ENCODE data around the gene MAML3.

The MAML3 gene

DNA sequence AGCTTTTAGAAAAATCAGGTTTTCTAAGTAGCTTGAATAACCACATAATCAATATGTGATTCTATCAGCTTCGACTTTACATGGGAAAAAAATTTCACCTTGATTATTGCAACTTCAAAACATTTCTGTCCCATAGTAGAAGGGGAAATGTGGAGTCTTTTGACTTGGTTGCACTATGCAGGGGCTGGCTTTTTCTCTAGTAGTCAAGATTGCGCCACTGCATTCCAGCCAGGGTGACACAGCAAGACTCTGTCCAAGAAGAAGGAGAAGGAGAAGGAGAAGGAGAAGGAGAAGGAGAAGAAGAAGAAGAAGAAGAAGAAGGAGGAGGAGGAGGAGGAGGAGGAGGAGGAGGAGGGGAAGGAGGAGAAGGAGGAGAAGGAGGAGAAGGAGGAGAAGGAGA is 84.9 kb downstream of the MAML3 start:
- peak; percentile 41 for DNase-seq

DNA sequence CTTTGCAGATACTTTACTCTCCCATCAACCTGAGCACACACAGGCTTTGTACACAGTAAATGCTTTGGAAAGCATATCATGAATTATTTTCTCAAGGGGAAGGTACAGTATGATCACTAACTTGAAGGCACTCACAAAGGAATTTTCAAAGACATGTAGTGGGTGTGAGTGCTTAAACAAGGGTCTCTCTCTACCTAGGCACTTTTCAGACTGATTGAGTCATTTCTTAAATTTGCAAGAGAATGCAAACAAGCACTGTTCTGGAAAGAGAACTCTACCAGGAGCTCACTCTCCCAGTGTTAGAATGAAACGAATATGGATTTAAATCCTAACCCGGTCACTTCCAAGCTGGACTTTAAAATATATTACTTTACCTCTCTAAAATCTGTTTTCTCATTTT is 85.7 kb downstream of the MAML3 start:
- DNase-seq = no peak

DNA sequence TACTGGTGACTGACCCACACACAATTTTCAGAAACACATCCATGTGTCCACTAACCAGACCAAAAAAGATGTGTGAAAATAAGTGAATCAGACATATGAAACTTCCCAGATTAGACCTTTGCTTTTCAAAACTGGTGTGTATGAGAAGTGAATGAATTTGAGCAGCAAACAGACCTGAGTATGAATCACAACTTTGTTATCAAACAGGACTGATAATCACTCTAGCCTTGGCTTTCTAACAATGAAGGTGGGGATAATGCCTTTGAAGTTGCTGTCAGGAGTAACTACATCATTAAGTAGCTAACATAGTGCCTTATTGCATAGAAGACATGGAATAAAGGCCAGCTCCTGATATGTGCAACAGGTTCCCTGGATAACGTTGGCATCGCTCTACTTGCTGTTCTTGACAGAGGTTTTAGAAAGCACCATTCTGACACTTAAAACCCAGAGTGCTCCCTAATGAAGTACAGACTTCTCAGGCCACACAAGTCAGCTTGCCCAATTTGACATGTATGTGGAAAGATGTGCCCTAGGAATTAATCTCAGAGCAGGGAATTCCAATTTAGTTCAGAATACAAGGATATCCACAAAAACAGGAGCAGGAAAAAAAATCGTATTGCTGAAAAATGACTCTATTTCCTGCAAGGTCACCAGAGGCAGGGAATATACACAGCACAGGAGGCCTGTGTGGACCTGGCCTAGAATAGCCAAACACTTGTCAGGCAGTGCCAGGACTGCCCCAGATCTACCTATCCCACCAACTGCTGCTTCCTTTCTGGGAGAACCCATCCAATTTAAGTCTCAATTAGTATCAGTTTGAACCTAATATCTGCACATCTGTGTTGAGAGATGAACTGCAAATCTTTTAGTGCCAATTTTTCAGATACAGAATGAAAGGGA is 87.7 kb downstream of the MAML3 start:
- no peak for DNase-seq

DNA sequence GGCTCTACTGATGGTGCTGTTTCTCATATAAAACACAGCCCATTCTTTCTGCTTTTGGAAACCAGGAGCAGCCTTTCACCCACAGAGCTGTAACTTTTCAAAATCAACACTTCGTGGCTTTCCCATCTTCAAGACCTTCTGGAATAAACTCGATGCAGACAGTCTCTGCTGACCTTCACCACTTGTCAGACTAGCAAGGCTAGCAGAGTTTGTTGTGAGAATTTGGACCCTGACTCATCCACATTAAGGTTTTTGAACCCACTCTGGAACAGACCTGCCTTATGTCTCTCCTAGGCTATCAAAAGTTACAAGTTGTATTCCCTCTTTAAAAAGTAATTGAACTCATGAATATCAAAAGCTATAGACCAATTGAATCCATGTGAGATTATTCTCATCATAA is 88.6 kb downstream of the MAML3 start:
- no peak for DNase-seq

DNA sequence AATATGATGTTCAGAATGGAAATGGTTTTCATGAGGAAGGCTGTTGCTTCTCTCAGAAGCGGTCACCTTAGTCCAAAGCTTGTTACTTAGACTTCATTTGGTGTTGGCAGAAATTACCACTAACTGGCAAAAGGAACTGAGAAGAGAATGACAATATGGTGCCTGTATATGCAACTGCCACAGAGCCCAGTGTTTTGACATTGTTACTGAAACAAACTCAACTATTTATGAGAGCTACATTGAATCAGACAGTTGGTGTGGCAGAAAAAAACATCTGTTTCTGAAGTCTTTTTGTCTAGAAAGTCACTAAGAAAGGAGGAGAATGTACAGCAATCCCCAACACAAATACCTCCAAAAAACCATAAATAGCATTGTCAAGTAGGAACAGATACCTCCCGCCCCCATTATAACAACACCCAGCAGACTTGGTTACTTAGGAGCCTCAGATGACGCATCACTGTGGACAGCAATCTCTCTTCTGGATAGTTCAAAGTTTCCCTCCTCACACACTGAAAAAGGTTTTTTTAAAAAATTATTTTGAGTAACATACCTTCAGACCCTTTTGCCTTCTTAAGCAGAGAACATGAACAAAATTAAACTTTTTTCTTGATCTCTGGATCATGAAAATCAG is 92.2 kb downstream of the MAML3 start:
- no peak for DNase-seq

DNA sequence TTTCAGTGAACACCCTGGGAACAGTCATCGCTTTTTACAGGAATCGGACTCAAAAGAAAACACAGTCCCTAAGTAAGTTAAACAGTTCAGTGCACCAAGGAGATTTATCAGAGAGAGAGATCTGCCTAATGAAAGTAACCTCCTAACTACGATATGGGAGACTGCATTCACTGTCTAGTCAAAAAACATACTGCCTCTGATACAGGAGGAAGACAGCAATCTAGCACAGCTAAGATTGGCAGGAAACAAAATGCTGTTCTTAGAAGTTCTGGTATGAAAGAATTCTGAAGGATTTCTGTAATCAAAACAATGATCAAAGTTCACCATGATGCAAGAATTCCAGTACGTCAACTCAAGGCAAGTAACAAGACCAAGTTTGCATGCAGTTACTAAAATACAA is 92.8 kb downstream of the MAML3 start:
- DNase-seq = no peak

DNA sequence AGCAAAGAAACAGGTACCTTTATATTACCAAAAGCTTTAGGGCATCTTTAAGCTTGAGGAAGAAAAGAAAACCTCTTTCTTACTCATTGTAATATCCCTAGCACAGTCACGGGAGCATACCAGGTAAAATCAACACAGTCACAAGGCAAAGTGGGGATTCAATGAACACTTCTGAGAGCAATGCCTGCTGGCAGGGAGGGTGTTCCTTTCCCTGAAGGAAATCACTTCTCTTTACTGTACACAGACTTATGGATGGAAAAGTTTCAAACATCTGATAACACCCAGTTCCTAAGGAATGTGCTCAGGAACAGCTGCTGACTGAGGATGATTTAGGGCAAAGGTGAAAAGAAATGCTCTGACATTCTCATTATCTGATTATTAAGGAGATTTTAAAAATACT is 94.8 kb downstream of the MAML3 start:
- no peak for DNase-seq

DNA sequence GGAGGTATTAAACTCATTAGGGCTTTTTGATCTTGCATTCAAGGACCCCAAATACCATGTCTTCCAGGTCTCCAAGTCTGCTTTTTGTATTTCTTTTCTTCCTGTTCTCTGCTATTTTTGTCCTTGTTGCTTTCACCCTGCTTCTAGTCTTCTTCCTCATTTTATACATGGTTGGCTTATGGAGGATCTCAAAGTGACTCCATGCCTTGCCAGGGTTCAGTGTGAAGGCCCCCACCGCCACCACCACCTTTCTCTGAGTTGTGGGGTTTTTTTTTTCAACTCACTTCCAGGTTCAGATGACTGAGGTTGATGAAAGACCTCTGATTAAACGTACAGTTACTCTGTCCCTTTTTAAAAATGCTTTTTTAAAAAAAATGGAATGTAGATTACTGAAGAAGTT is 96.3 kb downstream of the MAML3 start:
- peak; percentile 64 for DNase-seq

DNA sequence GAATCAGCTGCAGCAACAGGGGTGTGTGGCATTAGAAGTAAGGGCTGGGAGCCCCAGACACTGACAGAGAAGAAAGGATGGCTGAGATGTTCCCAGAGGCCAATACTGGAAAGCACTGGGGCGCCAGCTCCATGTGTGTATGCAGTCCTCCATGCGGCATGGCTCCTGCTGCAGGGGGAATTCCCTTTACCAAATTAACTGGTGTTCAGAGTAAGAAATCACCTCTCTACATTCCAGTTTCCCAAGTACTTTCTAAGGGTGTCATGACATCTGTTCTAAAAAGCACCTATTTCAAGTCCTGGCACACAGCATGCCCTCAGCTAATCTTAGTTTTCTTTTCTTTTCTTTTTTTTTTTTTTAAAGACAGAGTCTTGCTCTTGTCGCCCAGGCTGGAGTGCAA is 98.0 kb downstream of the MAML3 start:
- no peak for DNase-seq

DNA sequence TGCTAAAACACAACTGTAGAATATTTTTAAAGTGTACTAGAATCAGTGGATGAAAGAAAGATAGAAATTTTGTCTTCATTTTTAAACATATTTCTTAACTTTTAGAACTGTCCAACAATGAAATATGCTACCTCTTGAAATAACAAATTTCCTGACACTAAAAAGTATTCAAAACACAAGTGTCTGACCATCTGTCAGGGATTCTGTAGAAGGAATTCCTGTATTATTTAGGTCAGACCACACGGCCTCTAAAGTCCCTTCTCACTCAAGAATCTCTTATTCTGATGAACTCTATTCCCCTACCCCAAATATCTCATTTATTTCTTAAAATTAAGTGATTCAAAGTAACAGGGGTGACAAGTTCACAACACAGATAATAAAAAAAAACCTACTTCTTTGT is 99.1 kb downstream of the MAML3 start:
- DNase-seq = no peak

DNA sequence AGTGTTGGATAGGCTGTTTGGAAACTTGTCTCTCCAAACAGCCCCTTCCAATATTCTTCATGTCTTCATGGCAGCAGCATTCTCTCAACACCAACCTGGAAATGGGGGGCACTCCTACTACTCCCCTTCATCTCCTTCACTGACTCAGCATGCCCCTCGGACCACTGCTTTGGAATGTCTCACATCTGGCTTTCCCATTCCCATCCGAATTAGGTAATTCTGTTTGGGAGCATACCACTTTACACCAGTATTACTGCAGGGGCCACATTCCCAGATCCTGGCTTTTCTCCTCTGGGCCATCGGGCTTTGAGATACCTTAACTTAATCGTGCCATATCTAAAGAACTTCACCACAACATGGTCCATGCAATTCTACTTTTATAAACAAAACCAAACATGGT is 100.8 kb downstream of the MAML3 start:
- no peak for DNase-seq

DNA sequence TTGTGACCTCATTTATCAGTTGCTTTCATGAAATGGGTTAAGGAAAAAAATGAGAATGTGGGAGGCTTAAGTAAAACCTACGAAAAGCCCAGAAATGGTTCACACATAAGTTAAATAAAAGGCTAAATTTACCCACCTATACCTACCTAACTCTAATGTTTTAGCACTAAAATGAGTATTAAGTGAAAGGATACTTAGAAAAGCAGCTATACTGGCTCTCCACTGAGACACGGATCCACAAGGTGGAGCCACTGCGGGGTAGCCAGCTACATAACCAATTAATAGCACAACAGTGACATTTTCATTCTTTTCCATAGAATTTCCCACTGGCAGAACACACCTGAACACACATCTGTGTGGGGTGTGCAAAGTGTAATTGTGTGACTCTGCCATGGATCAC is 101.9 kb downstream of the MAML3 start:
- peak; percentile 83 for DNase-seq

DNA sequence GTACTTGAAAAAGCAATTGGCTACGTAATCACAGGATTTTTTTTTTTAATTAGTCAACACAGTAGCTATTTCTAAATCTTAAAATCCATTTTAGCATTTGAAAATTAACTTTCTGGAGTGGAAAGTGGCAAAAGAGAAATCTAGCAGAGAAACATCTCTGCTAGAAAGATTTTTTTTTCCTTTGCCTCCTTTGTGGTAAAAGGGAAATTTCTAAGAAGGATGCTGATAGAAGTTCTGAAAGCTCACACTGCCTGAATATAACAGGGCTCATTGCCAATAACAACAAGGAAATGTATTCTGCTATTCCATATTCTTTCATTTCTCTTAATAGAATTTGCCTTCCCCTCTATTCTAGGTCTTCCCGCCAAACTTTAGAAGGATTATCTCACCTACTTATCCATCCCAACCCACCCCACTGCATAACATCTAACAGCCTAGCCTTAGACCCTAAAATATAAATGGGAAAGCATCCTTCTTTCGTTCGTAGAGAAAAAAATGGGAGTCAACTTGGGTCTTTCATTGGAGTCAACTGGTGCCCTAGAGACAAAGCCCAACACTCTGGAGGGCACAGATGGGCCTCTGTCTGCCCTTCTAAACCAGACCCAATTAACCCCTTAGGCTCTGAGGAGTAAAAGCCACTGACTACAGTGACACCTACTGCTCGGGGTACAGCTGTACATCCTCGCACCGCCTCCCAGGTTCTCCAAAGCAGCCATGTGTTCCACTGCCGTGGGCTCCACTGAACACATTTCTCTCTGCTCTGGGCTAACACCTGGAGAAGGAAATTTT is 103.9 kb downstream of the MAML3 start:
- DNase-seq = peak; percentile 79

DNA sequence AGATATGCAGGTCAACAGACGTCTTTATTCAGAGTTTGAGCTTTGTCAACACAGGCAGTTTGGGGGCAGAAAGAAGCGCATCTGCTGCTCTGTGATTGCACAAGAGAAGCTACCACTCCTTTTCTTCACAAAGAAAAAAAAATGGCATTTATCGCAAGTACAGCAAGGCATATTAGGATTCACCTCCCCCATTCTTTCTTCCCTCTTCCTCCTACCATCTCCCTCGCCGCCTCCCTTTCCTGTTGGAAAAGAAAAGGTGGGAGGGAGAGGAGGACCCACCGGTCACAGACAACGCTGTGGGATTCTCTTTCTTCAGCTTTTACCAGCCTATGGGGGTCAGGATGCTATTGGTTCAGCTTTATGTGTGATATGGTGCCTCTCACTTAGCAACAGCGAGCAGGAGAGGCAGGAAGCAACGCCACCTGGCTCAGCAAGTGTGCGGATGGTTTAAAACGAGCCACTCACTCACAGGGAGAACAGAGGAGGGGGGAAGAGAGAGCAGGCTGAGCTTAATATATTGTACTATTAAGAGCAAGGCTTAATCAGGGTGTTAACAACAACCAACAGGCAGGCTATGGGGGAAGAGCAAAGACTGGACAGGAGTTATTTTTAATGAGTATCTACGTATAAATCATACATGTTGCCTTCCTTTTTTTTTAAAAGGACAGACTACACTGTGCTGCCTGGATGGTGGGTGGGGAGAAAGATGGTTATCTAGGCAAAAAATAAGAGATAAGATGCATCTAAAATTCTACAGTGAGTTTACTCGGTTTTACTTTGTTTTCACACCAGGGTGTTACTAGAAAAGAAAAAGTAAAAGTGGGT is 104.7 kb downstream of the MAML3 start:
- peak; percentile 88 for DNase-seq

DNA sequence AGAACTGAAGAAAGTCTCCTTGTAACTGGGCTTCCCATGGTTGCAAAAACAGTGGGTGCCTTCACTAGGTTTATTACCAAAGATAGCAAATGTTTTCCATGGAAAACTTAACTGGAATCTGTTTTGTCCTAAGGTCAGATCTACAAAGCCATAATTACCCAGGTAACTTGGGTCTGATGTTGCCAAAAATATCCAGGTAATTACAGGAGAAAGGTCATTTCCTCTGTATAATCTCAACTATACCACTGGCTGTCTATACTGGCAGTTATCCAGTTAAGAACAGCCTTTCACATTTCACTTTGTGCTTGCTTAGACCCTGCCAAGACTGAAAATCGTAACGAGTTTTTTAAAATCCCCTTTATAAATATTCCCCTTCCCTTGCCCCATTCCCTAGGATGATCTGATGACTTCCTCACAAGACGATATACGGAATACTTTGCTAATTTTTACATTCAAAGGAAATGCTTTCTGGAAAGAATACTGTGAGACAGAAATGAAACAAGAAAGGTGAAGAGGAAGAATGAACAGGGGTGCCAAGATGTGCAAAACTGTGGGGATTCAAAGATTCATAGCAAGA is 105.5 kb downstream of the MAML3 start:
- peak; percentile 75 for DNase-seq

DNA sequence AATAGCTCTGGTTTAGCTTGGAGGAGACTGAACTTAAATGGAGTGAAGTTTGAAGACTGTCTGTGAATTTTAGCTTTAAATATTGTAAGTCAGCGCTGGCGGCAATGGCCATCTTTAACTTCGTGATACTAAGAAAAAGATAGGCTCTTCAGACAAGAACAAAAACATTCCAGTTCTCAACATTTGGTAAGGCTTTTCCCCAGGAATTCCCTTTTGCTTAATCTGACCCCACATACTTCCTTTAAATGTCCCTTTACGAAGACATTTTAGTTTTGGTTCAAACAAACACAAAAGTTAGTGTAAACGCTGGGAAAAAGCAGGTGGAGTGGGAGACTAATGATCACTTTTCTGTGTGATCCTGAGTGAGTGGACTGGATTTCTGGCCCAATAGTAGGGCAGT is 106.2 kb downstream of the MAML3 start:
- DNase-seq = no peak

DNA sequence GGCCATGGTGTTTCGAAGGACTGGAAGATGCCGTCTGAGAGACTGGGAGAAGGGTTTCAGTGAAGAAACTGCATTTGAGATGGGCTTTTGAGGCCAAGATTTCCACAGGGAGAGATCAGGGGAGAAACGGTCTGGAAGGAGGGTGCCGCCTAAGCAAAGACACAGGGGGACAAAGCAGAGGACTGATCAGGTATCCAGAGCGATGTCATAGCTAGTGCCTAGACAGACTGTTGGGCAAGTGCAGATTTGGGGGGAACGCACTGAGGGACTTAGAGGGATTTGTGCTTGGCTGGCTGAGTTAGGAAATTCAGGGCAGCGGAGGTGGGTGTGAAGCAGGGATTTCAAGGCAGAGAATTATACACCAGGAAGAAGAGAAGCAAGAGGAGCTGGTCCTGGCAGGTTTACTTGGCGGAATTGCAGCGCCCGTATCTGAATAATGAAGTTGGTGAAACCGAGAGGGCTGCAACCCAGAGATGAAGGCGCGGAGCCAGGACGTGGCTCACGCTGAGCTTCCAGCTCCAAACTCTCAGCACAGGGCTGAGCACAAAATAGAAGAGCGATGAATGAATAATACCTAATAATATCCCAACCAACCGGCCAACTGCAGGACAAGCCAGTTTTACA is 106.9 kb downstream of the MAML3 start:
- DNase-seq = no peak

DNA sequence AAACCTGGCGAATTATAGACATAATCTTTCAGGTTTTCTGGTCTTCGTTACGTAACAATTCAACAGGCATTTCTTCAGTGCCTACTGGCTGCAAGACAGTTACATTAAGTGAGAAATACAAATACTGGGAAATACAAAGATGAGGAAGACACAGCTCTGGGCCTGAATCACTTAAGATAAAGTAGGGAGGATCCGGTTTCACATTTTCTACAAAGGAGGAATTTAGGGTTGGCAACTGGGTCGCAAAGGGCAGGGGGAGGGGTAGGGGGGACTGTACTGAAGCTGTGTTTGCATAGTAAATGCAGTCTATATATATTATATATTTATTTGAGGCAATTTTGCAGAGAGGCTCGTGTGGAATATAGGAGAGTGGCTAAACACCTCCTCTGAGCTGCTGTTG is 107.4 kb downstream of the MAML3 start:
- peak; percentile 93 for DNase-seq

DNA sequence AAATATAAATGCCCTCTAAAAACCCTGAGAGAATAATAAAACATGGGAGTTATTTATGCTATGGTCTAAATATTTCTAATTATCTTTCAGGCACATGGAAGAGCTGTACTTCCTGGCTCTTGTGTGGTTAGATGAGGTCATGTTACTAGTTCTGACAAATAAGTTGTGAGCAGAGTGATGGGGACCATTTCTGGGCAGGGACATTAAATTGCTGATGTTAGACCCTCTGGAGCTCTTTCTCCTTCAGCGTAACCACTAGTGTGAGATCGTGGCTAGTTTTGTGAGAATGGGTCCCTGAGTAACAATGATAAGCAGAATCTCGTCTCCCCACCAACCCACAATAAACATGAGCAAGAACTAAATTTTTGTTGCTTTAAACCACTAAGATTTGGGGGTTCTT is 108.0 kb downstream of the MAML3 start:
- peak; percentile 88 for DNase-seq

DNA sequence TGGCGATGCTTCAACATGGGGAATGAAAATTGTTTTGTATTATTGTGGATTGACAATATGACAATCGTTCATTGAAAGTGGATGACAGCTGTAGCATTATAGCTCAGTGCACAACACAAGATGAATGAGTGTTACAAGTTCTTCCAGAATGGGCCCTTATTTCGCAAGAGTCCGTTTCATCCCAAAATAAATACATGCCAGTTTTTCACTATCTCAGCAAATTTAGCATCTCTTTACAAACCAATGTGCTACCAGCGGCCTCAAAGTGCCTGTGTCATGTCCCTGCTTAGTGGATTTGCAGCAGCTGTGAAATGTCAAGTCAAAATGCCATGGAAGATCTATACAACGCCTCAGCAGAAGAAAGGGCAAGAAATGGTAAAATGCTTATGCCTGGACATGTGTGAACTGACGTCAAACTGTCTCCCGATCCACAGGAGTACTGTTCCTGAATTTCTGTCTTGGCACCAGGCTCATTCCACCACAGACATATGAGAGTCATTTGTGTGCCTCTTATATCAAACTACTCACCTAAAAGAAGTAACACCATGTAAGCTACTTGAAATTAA is 109.6 kb downstream of the MAML3 start:
- no peak for DNase-seq

DNA sequence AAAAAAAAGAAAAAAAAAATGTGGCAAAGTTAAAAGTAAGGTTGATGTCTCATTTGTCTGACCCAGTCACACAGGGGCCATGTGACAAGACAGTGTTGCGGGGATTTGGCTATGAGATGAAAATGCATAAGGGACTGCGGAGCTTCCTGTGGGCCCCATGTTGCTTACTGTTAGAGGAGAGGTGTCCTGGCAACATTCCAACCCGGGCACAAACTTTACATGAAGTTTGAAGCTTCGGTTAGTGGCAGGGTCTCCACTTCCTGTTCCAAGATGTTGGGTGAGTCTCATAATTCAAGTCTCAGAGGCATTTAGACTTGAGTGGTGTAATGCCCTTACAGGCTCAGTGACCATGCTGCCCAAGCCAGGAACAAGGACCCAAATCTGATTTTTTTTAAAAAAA is 111.3 kb downstream of the MAML3 start:
- no peak for DNase-seq
